ENCODE measurements around the gene RXFP3.

RXFP3 gene

DNA sequence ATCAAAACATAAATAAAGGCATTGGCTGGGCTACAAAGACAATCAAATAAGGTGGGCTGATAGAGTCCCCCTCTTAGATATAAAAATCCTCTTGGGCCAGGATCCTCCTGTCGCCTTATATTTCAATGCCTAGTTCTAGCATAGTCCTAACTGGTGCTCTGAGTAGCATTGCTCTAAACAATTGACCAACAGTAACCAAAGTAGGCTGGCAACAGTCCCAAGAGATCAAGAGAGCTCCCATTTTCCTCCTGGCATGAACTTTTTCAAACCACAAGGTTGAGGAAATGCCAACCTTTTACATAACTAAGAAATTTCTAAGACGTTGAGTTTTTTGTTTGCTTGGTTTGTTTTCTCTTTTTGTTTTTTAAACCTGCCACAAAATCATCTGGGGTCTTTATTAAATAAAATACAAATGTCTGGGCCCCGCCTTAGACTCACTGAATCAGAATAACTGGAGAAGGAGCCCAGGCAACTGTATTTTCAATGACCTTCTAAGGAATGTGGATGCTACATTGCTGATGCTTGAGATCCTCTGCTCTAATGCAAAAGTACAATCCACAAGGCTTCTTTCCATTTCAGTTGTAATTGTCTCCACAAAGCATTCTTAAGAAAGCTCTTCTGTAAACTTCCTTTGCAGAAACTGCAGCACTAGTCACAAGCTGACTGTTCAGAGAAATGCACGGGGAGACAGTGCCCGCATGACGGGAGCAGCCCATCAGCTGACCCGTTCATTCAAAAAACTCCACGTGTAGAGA, 45.4 kb downstream of the RXFP3 start:
- DNase-seq (ENCODE audit: low read depth) = no peak

GRCh38 chr5:33984178-33984577, 48.0 kb downstream of the RXFP3 start:
- DNase-seq (ENCODE audit: low read depth) = no peak

GRCh38 chr5:33984671-33985124, 48.5 kb downstream of the RXFP3 start, which contains the start of gene SLC45A2:
Gene SLC45A2 (minus strand): TSS chr5:33984693. CDS start chr5:33984583, 110 bp downstream.
- DNase-seq (ENCODE audit: low read depth) = no peak

GRCh38 chr5:33985447-33985846, 49.3 kb downstream of the RXFP3 start:
- no peak for DNase-seq (ENCODE audit: low read depth)

Measured in activated T-cell treated with anti-CD3 and anti-CD28 coated beads for 48 hours (primary cell).